LNCaP clone FGC (cell line): ENCODE data around the gene TBC1D2.

Source experiments
- DNase-seq: peaks from one replicate; pipeline ENCODE4 v3.0.0-alpha.2; 2011; ENCODE audit warnings: low read depth
- H3K4me3 ChIP-seq: 2 replicates; pipeline ENCODE4 v1.5.1; 2011; ENCODE audit warnings: mild to moderate bottlenecking, low read depth, low read length, control low read depth
- TF ChIP-seq, protein P1 (sequence below): IDR thresholded peaks from 2 replicates; pipeline ENCODE4 v1.5.1; 2012; ENCODE audit warnings: mild to moderate bottlenecking; ENCODE audit not compliant: control insufficient read depth, insufficient read depth; ENCODE audit errors: extremely low read depth

TBC1D2 gene

DNA sequence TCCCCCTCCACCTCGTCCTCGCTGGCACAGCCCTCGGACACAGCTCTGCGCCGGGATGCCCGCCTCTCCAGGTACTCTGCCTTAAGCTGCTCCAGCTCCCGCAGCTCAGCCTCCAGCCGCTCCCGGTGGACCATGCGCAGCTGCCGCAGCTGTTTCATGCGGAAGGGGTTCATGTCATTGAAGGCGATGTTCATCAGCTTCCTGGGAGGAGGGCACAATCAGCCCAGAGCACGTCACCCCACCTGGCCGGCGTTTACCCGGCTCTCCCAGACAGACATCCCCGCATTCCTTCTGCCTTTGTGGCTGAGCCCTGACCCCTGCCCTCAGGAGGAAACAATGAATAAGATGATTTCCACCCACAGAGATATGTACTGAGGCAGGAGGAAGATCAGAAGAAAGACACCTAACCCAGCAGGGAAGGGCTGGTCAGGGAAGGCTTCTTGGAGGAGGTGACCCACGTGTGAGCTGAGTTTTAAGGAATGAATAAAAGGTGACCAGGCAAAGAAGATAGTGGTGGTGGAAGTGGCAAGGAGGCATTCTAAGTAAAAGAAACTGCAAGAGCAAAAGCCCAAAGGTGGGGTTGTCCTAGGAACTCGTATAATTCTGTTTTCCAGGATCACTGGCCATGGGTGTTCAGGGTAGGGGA lies 55.9 kb downstream of the TBC1D2 start:
- TF ChIP-seq, protein P1, sequence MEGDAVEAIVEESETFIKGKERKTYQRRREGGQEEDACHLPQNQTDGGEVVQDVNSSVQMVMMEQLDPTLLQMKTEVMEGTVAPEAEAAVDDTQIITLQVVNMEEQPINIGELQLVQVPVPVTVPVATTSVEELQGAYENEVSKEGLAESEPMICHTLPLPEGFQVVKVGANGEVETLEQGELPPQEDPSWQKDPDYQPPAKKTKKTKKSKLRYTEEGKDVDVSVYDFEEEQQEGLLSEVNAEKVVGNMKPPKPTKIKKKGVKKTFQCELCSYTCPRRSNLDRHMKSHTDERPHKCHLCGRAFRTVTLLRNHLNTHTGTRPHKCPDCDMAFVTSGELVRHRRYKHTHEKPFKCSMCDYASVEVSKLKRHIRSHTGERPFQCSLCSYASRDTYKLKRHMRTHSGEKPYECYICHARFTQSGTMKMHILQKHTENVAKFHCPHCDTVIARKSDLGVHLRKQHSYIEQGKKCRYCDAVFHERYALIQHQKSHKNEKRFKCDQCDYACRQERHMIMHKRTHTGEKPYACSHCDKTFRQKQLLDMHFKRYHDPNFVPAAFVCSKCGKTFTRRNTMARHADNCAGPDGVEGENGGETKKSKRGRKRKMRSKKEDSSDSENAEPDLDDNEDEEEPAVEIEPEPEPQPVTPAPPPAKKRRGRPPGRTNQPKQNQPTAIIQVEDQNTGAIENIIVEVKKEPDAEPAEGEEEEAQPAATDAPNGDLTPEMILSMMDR, result no peak
- DNase-seq, result no peak
- H3K4me3 ChIP-seq, result no peak overlapping the region

DNA sequence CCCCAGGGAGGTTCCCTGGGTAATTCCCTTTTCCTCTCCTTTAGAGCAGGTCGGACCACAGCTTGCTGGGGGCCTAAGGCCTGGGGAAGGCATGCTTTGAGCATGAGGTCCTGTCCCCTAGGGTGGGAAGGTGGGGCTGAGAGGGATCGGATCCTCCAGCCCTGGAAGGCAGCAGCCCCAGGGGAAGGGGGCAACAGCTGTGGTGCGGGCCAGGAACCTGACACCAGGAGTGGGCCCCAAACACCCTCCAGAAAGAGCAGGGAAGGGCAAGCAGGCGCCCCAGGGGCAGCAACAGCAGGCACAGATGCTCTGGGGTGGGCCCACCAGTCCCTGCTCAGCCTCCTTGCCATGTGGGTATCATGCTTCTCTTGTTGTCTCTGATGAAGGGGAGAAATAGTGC lies 59.8 kb downstream of the TBC1D2 start:
- DNase-seq, result no peak
- TF ChIP-seq, protein P1, result no peak
- H3K4me3 ChIP-seq, result no peak overlapping the region

DNA sequence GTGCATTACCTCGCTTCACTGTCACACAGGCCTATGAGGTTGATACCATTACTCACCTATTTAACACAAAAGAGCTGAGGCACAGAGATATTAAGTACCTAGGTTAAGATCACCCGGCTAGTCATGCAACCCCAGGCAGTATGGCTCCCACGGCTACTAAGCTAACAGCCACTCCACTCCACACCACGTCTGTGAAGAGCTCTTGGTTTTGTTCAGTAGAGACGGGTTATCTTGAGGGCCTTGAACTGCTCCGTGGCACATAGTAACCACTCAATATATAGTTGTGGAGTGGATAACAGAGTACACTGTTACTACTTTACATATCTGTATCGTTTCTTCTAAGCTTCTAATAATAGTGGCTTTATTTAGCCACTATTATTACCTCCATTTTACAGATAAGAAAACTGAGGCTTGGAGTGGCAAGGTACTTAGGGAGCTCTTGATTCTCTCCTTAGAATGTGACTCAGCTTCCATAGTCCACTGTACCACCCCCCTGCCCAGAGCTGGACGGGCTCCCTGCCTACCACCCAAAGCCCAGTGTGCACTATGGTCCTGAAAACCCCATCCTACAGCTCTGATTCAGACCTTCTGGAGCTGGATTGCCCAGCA lies 62.0 kb downstream of the TBC1D2 start:
- TF ChIP-seq, protein P1, result no peak
- peak overlapping the region; percentile 67 for H3K4me3 ChIP-seq

DNA sequence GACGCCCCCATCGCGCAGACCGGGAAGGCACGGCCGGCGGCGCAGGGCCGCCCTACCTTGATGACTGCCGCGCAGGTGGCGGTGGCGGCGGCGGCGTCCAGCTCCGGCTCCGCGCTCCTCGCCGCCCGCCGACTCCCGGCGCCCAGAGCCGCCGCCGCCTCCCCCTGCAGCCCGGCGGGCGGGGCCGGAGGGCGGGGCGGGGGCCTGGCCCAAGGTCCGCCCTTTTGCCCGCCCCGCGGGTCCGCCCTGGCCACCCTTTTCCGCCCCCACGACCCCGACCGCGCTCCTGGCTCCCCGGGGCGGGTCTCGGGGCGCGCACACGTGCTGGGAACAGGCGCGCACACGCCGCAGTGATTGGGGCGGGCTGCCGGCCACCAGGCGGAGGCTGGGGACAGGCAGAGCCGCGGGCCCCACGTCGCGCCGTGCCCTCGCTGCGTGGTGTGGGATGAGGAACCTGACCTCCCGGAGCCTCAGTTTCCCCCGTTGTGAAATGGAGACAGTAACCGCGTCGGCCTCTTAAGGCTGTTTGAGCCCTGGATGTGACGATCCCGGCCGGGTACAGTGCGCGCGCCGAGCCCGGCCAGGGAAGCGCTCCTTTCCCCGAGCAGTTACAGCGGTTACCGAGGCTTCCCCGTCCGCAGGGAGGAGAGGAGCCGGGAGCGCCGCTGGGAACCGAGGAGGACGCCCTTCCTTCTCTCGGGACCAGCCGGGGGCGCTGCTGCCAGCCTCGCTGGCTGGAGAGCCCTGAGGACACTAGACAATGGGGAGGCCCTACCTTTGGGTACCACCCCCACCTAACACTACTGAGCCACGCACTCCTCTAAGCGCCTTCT lies 62.7 kb downstream of the TBC1D2 start, which contains the start of gene CORO2A:
TSS of gene CORO2A (minus strand) at position 135 of the 833 bp plus-strand sequence. CDS start 34,977 bp downstream, outside the sequence.
- H3K4me3 ChIP-seq, result peak within 1 kb of the TSS; percentile 67
- DNase-seq, result no peak
- TF ChIP-seq, protein P1, result peak; percentile 62

More for the DNA sequence above, 62.0 kb downstream of the TBC1D2 start:
- no peak for DNase-seq

DNA sequence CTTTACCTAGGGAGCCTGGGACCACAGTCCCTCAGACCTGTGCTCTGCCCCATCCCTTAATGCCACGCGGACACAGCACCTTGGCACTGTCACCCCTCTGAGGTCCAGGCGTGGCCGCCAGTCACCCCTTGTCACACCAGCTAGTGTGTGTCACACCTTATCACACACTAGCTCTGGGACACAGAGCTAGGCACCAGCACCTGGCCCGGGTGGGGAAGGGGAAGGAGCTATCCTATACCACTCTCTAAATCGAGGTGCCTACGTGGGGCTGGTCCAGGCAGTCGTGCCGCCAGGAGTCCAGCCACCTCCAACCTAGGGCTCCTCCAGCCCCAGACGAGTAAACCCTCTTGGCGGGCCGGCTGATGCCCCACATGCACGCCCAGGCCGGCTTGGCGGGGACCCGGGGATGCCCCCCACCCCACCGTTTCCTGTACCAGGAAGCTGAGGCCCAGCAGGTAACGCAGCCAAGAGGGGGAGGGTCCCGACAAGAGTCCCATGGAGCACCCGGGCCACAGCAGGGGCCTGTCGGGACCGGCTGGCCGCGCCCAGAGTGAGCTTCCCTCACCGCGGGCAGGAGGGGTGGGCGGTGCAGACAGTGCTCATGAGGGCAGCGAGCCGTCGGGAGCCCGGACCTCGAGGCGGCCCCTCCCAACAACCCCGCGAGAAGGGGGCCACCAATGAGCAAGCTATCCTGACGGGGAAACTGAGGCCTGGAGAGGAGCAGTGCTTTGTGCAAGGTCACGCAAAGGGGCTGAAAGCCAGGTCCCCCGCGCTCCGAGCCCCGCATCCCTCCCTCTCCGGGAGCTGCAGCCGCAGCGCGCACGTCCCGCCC lies 63.6 kb downstream of the TBC1D2 start:
- no peak for DNase-seq
- H3K4me3 ChIP-seq, result peak overlapping the region; percentile 67
- TF ChIP-seq, protein P1, result no peak

DNA sequence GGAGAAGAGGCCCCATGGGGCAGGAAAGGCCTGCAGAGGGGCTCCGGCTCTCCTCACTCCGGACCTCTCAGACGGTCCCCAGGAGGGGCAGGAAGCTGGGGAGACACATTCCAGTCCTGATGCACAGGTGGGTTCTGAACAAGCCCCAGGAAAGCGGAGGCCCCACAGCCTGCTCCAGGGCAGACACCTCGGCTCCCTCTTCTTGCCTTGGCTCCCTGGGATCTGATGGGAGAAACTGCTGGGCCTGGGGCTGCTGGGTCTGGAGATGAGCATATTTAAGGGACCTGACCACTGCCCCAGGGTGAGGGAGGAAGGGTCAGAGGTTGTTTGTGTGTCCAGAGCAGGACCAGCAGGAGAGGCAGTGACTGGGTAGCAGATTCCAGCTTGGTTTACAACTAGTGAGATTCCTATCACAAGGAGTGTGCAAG lies 64.3 kb downstream of the TBC1D2 start:
- no peak overlapping the region for H3K4me3 ChIP-seq
- no peak for DNase-seq
- TF ChIP-seq, protein P1, result no peak
